Limb (tissue), 2 donors: ENCODE results near the gene CPA4.

Source experiments
- DNase-seq, 2 donors: peaks; one replicate each; pipeline ENCODE4 v3.0.0-alpha.2; 2016; ENCODE audit errors: extremely low spot score in 2 of 2

The CPA4 gene

DNA sequence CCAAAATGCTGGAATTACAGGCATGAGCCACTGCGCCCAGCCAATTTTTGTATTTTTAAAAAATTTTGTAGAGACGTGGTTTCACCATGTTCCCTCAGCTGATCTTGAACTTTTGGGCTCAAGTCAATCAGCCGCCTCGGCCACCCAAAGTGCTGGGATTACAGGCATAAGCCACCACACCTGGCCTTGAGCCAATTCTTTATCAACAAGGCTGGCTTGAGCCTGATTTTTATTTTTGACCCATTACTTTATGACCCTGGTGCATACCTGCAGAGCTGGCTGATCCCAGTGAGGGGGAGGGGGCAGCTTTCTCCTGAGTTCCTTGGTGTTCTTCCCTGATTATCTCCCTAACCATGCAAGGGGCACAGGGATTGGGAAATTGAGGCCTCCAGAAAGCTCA is 71.5 kb downstream of the CPA4 start:
- no peak for DNase-seq

DNA sequence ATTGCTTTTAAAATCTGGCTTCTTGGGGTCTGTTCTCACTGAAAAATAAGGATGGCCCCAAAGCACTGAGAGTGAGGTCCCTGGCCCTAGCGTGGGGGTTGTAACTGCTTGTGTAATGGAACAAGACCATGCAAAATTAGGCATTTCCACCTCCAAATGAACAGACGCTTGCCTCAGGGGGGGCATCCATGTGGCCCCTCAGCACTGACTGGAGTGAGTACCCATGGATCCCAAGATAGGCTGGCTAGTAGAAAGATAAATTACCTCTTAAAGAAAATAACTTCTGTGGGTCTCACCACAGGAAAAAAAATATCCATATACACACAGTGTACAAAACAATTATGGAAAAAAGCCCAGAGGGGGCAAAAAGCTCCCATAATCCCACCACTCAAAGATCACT is 72.1 kb downstream of the CPA4 start:
- DNase-seq = peak in 1 of 2 donors; percentile 38

DNA sequence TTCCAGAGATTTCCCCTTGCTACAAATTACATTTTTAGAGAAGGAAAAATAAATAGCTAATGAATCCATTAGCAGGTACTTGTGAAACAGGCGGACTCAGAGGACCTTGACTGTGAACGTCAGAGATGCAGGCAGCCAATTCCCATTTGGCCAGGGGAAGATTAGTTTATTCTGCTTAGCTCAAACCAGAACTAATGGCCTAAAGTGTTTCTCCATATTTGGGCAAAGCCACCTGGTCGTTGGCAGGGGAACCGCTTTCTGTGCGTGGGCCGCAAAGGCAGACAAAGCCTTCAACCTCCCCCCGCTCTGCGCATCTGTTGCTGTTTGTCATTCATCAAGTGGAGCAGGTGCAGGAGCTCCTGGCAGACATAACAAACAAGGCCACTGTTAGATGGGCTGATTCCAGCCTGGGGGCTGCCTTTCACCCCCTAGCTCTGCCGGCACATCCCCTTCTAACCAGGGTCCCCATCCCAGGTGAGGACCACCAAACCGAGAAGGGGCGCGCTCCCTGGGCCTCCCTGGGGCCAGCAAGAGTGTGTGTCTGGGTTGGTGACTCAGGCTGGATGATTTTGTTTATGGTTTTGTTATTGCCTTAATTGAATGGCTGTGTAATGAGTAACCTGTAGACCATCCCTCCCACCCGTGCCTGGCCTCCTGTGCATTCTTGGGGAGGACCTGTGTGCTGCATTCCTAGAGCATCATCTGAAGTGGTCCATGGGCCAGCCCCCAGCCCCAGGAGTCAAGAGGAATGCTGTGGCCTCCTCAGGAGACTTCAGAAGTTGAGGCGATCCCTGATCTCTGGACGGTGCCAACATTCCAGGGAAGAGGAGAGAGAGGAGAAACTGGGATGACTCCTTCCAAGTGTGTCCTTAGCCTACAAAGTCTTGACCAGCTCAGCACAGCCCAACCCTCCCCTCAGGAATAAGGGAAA is 72.8 kb downstream of the CPA4 start:
- DNase-seq = peak; percentile 87 to 90

DNA sequence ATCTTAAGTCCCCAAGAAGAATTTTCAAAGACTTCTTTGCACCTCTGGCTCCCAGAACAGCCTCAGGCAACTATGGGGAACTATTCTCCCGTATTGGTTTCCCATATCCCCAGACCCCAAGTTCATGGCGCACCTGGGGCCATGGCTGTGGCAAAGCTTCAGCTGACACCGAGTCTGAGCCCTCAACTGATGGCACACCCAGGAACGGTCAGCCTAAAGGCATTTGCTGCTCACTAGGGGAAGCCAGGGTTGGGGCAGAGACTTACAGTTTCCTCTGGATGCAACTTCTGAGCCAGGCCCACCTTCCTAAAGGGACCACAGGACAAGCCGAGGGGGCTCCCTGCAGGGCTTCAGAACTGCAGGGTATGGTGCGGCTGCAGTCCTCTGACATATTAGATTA is 73.6 kb downstream of the CPA4 start:
- no peak for DNase-seq

DNA sequence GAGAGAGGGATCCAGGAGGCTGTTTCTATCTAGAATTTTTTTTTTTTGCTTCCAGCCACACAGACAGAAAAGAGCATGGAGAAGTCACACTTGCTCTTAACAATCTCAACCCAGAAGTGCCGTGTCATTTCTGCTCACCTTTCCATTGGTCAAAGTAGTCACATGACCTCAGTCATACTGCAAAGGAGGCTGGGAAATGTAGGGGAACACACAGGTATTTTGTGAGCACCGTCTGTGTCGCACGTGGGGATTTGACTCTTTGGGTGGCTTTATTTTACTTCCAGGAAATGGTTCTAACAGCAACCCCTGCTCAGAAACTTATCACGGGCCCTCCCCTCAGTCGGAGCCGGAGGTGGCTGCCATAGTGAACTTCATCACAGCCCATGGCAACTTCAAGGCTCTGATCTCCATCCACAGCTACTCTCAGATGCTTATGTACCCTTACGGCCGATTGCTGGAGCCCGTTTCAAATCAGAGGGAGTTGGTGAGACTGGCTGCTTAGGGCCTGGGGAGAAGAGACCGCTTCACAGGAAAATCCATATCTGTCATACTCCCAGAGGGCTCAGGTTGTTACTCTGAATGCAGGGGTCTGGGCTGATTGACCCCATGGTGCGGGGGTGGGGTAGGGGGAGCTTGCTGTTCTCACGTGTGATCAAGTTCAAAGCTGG is 74.3 kb downstream of the CPA4 start:
- no peak for DNase-seq

DNA sequence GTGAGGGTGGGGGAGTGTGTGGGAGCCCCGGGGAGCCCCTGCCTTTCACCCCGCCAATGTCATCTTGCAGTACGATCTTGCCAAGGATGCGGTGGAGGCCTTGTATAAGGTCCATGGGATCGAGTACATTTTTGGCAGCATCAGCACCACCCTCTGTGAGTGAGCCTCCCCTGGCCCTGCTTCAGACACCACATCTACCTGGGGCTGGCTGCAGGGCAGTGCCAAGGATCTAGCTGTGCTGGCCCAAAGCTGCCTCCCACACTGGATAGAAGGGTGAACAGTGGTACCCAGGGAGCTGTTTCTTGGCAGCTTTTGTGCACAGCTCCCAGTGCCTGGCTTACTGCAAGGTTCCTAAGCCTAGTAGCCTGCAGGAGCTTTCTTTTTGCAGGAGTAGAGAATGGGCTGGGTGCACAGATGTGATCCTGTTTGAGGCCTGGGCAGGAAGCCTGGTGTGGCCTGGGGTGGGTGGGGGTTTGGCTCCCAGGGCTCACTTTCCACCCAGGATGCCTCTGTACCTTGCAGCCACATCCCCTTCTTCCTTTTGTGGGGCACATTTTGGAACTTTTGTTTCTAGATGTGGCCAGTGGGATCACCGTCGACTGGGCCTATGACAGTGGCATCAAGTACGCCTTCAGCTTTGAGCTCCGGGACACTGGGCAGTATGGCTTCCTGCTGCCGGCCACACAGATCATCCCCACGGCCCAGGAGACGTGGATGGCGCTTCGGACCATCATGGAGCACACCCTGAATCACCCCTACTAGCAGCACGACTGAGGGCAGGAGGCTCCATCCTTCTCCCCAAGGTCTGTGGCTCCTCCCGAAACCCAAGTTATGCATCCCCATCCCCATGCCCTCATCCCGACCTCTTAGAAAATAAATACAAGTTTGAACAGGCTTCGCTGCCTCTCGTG is 75.1 kb downstream of the CPA4 start:
- no peak for DNase-seq

DNA sequence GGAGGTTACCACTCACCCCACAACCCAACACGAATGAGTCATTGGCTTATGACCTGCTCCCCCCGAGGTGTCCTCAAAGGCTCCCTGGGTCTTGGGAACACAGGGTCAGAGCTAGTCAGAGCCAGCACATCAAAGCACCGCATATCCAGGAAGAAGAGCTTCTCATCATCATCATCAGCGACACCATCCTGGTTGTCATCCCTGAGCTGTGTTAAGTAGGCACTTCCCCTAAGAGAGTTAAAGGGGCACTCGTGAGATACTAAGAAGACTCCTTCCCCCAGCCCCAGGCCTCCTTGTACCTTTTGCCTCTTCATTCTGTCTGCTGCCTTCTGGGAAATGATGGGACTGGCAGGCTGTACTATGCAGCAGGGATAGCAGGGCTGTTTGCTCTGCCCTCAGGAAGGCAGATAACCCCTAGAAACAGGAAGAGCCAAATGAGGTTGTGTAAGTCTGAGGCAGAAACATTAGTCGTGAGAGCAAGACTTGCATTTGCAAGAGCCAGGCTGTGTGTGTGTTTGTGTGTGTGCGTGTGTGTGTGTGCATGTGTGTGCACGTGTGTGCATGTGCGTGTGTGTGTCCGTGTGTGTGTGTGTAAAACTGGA is 76.2 kb downstream of the CPA4 start:
- DNase-seq = peak in 1 of 2 donors; percentile 46

DNA sequence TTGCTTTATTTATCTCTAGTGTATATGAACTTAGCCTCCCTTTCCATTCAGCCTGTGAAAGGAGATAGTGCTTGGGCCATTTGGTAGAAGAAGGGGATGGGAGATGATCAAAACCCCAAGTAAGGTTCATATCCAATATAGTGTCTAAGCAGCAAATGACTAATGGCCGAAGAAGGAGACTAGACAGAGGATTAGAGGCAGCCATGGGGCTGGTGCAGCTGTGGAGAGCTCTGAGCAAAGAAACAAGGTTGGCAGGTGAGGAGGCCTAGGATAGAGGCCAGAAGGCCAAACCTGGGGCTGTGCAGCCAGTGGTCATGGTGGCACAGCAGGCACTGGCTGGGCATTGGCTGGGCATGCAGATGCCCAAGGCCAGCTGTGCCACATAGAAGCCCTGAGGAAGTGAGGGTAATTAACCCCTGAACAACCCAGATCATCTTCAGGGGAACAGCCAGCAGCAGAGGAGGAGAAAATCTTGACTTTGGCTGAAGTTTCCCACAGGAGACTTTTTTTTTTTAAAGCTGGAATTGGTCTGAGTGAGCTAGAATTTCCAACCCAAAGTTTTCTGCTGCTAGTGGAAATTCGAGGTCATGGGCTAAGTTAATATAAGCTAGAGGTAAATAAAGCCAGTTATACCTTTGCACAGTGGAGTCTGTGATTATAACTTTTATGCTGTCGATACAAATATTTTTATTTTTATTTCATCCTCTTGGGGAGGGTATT is 77.0 kb downstream of the CPA4 start:
- DNase-seq = peak in 1 of 2 donors; percentile 29

DNA sequence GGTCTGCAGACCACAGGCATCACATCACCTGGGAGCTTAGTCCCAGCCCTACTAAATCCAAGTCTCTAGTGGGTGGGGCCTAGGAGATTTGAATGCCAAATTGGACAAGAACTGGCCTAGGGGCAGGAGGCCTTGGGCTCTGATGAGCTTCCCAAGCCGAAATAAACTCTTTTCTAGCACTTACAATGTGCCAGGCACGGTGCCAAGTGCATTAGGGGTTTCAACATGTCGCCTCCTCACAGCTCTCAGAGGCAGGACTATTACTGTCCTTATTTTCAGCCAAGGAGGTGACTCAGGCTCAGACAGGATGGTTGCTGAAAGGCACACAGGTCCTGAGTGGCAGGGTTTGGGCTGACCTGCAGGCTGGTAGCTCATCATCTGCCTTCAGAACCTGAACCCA is 78.1 kb downstream of the CPA4 start:
- DNase-seq = peak; percentile 18 to 29

DNA sequence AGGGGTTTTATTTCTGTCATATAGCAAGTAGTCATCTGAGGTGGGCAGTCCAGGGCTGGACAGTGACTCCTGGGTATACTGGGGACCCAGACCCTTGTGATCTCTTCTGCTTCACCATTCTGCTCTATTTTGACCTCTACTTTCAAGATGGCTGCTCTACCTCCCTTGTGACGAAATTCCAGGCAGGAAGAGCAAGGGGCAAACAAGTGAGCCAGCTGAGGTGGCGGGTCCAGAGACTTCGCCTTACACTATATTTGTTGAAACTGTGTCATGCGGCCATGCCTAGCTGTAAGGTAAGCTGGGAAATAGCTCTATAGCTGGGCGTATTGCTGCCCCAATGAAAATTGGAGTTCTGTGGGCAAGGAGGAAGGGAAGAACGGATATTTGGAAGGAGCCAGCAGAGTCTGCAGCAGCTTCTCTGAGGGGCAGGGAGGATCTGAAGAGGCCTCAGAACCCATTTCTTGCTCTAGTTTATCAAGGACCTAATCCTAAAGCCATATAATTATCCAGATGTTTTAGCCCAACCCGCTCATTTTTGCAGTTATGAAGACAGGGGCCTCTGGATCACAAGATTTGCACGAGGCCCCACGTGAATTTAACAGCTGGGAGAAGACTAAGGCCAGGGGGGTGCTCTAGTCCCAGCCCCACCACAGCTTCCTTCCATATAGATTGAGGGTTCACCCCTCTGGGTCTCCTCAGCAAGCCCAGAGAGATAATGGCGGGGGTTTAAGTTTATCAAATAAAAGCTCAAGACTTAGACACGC is 79.6 kb downstream of the CPA4 start:
- peak; percentile 30 to 50 for DNase-seq
